HG02840 (cell line): ENCODE measurements around the gene RSU1.

Experiments used
- ATAC-seq: cut with Tn5 transposase; IDR thresholded peaks from one replicate; pipeline ENCODE4 v1.9.1; 2021; ENCODE audit warnings: mild to moderate bottlenecking, moderate library complexity, moderate number of reproducible peaks; ENCODE audit not compliant: unreplicated experiment, low FRiP score

RSU1 gene

DNA sequence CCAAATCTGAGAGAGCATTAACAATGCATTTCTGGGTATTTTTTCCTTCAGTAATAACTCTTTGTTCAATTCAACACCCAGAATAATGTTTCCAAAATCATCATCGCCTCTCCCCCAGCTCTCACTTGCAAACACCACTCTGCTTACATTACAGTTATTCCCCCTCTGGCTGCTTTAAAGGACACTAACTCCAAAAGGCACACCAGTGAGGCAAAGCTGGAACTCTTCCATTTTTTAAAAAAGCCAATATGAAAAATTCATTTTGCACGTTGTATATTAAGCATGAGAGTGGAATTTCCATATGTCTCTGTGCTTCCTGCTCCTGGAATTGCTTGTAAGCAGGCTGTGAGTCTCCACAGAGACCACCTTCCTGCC lies 204.3 kb downstream of the RSU1 start:
- no peak for ATAC-seq

DNA sequence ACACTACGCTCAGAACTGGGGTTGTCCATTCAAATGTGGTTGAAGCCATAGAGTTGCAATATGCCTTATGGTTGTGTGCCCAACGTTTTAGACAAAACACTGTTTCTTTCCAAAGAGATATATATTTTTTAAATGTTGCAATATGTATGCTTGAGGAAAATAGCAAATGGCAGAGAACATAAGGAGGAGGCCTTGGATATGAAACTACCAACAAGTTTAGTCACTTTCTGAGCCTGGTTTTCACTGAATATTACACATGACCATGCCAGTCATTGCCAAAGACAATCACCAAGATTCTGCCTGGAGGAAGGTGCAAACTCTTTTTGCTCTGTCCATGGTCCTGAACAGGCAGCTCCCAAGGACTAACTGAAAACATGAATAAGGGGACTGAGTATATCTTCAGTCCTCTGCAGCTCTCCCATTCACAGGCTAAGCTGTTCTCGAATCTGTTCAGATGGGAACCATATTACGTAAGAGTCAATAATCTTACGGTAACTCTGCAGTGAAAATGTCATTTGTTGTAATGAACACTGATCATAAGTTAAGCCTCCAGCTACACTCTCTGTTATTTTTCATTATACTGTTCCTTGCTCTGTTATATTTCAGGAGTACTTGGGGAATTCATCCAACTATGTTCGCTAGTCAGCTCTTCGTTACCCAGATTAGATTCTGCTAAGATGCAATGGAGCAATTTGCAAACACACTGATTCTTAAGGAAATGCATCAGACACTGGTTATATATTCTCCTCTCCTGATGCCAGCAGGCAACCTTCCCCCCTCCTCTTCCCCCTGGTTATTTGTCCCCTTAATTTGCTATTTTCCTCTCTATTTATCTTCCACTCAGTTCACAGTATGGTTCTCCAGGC lies 204.9 kb downstream of the RSU1 start:
- no peak for ATAC-seq

DNA sequence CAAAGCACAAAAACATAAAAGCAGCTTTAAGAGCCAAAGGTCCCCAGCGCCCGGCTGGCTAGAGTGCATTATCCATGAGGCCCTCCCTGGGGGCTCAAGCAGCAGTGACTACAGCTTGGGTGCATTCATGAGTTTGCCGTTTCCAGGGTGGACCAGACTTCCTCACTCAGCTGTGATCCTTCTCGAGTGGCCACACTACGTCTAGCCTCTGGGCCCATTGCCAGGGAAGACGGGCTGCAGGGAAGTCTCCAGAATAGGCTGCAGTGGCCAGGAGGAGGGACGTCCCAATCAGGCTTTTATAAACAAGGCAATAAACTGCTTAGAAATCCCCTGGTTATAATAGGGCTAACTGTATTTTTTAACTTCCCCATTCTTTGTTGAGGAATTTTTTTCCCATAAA lies 206.2 kb downstream of the RSU1 start:
- ATAC-seq = no peak

DNA sequence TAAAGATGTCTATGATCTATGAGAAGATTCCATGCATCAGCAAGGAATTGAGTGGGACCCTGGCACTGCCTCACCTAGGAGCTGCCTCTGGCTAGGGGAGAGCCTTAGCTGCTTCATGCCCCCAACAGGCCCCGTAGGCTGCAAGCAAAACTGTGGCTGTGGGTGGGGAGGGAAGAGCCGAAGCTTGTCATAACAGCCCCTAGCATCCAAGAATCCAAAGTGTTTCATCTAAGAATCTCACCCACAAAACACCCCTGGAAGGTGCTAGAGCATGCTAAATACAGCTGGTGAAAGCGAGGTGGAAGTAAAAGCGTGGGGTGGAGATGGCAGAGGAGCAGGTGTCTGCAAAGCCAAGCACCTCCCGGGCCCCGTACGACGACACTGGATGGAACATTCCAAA lies 208.0 kb downstream of the RSU1 start:
- ATAC-seq = no peak

DNA sequence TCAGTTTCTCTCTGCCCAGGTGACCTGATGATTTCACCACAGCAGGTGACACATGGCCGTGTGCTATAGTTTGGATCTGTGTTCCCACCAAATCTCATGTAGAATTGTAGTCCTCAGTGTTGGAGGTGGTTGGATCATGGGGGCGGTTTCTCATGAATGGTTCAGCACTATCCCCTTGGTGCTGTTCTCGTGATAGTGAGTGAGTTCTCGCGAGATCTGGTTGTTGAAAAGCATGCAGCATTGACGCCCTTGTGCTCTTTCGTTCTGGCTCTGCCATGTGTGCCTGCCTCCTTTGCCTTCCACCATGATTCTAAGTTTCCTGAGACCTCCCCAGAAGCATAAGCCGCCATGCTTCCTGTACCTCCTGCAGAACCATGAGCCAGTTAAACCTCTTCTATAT lies 210.3 kb downstream of the RSU1 start:
- ATAC-seq = no peak

DNA sequence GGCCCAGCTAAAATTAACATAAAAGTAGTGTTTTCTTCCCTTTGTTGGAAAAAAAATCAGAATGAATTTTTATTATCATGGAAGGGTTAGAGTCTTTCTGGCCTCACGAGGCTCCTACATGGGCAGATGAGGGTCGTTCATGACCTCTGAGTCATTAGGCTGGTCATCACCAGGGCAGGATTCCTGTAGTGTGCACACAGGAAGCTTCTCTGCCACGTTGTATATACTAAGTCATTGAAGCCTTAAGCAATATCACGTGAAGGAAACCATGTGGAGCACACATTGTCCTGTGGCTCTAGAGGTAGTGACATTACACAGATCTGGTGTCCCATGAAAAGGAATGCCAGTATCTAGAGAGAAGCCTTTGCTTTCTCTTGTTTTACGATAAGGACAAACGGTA lies 210.8 kb downstream of the RSU1 start:
- ATAC-seq = no peak

DNA sequence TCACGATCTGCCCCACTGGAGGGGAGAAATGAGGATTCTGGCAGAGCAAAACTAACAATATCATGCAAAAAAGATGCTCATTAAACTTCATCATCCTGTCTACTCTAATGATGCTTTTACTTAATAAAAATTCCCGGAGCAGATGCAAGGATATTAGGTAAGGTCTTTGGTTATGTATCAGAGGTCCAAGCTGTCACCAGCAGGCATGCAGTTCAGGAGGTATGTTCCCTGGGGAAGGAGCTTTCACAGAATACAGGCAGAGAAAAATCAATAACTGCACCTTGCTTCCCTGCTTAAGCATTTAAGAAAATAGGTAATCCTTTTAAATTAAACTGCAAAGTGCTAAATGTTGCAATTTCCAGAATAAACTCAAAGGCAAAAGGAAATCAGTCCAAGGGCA lies 213.9 kb downstream of the RSU1 start:
- no peak for ATAC-seq

DNA sequence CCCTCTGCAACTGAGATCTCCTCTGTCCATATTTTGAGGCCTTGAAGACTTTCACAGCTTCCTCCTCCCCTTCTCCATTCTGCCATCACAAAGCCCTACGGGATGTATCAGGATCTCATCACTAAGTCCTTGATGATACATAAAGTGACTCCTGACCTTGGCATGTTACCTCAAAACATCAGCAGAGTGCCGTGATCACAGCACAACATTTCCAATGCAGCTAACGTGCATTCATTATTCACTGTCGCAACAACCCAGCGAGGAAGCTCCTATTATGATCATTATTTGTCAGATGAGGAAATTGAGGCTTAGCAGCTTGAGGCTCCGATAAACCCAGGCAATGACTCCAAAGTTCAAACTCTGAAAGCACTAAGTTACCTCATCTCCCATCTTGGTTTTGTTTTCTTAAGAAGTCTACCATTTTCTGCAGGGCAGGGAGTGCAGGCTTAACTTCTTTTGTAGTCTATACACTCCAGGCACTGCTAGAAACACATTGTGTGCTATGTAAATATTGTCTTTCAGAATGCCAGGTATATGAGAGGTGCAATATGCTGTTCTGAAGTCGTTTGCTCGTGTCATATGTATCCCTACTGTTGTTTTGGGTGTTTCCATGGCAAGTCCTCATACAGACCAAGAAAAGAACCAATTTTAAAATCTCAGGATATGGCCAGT lies 215.0 kb downstream of the RSU1 start:
- no peak for ATAC-seq

DNA sequence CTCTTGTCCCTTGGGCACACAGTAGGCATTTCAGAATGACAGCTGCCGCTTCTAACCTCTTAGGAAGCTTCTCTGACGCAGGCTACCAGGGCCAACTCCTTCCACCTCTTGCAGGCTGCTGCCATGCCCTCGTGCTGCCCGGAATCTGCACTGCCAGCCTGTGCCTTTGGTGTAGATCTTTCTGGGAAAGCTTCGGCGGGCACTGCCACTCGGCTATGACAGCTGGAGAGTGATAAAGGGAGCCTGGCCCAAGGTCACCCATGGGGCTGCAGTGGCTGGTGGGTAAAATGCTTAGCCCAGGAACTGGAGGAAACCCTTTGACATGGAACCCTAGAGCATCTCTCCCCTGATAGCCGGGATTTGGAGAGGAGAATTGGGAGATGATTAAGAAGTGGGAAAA lies 217.6 kb downstream of the RSU1 start:
- no peak for ATAC-seq

DNA sequence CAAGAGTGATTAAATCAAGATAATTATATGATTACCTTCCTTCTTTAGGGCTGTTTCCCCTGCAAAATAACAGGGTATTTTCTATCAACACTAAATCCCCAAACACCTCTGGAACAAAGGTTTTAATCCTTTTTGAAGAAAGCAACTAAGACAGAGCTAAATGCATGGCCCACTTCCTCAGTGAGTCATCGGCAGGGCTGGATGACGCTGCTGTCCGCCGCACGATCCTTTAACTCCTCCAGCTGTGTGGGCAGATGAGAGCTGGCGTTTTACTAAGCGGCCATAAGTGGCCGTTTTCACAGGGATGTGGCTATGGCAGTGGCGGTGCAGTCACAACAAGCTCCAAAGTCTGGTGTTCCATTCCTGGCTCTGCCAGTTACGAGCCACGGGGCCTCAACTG lies 219.6 kb downstream of the RSU1 start:
- ATAC-seq = no peak

DNA sequence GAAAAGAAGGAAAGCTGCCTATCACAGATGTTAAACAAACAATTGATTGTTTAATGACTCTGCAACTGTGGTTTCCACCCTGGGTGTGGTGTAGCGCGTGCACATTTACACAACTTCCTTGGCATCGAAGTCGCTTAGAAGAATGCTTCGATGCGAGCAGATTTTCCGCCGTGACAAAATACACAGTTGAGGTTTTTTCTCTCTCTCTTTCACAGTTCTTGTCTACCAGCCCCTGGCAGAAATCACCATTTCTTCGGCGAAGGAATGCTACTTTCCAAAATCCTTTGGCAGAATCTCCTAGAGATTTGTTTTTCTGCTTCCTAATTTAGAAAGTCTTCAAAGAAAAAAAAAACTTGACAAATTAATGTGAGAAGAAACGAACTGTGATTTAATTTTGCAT lies 224.8 kb downstream of the RSU1 start:
- no peak for ATAC-seq

DNA sequence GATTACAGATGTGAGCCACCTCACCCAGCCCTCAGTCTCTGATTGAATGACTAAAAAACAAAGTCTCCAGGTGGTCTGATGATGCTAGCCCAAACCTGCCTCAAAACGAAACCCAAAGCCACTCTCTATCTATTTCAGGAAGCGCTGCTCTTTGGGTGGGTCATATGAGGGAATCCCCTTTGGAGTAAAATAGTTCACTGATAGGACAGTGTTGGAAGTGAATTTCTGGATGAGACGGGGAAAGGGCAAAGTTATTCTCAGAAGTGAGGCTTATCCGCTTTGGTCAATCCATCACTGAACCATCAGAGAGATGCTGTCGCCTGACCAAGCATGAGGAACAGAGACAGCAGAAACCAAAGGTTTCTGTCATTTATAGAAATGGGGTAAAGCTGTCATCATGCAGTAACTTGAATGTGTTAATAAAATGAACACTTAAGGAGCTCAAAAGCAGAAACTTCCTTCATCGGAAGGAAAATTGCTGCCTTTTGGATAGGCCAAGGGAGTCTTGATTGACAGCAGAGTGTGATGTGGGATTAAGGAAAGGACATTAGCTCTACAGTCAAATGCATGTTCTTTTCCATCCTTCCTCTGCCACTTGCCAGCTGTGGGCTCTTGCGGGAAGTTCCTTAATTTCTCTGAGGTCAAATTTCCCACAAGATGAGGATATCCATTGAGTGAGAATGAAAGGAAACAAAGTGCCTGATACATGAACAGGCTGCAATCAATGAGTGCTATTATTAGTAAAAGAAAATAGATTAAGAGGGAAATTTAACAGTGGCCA lies 230.7 kb downstream of the RSU1 start:
- peak; percentile 86 for ATAC-seq

DNA sequence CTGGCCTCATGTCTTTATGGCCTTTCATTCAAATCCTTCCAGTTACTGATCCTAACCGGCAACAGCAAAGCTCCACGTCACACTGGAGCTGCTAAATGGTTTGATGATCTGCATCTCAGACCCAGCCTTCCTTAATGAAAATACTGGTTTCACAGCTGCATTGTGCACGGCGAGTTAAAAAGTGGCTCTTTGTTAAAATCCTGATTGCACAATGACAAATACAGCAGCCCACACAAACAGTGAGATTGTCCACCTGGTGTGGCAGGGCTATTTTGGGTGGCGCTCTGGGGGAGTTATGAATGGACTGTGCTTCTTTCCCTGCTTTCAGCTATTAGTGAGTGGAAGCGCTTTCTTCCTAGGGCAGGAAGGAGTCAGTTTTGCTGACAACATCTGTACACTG lies 232.1 kb downstream of the RSU1 start:
- no peak for ATAC-seq

DNA sequence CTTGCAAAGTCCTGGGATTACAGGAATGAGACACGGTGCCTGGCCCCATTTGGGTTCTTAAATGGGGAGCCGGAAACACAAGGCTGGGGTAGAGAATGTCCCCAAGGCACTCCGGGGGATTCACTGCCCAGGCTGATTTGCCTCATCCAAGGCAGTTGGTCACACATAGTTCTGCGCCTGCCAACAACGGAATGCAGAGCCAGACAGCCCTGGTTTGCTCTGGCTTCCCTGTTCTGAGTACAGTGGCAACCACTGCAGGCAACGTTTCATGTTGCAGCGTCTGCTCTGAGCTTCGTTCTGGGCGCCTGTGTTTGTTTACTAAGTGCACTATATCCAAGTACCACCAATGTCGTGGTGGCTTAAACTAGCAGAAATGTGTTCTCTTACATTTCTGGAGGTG lies 233.8 kb downstream of the RSU1 start:
- ATAC-seq = no peak

DNA sequence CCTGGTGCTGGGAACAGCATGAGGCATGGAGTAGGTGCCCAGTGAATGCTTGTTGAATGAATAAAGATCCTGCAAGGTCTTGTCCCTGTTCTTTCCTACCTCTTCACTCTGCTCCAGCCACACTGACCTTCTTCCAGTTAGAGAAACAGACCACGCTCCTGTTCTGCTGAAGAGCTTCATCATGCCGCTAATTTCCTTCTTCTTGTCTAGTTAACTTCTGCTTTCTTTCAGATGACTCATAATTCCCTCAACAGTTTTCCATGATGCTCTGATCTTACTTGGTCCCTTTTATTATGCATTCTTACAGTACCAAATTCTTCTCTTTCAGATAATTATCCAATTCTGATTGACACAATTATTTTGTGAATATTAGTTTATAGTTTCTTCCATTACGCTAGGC lies 236.0 kb downstream of the RSU1 start:
- ATAC-seq = no peak

DNA sequence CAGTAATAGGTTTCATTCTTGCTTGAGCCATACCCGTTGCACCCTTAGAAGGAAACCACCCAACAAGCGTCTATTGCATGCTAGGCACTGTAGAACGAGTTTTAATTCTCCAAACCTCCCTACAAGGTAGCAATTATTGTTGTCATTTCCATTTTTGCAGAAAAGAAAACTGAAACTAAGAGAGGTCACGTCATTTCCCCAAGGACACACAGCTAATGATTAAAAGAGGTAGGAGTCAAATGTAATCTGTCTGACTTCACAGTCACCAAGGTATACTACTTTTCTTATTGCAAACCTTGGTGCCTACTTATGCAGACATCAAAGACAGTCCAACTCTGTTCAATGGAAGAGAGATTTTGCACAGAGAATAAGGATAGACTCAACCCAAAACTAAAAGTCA lies 246.5 kb downstream of the RSU1 start:
- peak; percentile 94 for ATAC-seq

DNA sequence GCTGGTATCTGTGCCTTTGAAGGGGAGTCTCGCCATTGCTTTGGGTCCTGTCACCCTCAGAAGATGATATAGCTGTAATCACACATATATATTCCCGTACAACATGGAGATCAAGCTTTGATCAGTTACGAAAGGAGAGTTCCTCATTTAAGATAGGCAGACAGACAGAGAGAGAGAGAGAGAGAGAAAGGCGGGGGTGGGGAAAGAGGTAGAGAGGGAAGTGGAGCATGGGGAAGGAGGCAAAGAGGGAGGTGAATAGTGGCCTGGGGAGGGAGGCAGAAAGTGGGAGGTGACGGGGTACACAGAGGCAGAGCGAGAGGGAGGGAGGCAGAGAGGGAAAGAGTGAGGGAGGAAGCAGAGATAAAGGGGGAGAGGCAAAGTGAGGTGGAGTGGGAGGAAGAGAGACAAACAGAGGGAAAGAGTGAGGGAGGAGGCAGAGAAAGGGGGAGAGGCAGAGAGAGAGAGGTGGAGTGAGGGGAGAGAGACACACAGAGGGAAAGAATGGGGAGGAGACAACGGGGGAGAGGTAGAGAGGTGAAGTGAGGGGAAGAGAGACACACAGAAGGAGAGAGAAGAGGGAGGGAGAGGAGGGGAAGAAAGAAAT lies 250.9 kb downstream of the RSU1 start:
- ATAC-seq = no peak

DNA sequence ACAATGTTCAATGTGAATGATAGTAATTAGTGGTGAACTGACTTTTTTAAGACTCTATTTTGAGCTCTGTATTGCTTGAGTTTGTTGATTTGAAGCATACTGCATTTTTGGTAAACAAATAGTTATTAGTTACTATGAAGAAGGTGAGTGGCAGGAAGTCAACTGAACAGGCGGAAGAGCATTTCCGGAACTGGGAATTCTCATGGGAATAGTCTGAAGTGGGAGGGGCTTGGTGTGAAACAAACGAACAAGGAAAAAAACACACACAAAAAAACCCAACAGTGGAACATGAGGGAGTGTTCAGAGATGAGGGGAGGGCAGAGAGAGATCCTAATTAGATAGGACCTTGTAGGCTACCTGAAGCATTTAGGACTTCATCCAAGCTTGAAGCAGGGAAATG lies 251.6 kb downstream of the RSU1 start:
- no peak for ATAC-seq

DNA sequence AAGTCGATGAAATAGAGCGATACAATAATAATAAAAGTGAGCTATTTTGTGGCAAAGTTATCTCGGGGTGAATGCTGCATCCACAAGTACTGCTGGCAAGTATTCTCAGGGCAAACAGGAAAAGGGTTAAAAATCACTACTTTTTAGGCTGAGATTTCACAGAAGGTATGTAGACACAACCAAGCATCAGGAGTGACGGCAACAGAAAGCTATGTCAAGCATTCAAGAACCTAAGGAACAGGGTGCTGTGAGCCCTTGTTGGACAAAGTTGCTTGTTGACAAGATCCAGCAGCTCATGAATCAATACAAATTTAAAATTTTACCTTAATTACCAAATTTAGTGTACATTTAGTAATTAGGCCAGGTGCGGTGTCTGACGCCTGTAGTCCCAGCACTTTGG lies 254.3 kb downstream of the RSU1 start:
- ATAC-seq = no peak

DNA sequence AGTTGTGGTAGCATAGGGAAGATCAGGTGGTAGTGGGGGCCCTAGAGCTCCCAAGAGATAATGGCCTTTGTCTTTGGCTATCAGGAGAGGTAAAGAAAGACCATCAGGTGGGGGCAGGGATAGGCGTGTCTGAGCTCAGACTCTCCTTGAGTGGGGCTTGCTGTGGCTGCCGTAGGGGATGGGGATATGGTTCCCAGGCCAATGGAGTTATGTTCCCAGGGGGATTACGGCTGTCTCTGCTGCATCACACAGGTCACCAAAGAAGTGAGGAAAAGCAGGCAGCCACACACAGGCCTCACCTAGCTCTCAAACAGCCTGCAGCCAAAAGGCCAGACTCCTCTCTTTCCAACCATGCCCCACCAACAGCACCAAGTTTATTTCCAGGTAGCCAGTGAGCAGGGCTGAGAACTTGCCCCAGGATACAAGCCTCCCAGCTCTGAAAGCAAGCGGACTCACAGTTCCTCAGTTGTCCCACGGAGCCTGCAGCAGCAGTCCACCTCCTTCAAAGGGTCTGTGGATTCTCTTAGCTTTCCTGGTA lies 257.9 kb downstream of the RSU1 start:
- no peak for ATAC-seq

DNA sequence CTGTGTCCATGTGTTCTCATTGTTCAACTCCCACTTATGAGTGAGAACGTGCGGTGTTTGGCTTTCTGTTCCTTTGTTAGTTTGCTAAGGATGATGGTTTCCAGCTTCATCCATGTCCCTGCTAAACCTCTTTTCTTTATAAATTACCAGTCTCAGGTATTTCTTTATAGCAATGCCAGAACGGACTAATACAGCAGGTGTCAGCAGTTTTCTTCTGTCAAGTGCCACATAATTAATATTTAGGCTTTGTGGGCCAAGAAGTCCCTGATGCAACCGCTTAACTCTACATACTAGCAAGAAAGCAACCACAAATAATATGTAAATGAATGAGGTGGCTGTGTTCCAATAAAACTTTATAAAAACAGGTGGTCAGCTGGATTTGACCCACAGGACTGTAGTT lies 269.3 kb downstream of the RSU1 start:
- ATAC-seq = no peak
